ENCODE measurements around the gene TPP1. TPM values are rescaled to one million over a fixed set of nuclear protein-coding genes. Genes with fewer than 3 reads are reported as not detected.

Gene TPP1
- total RNA-seq, 4 donors from 2014 or later: 15.4 to 34.9 (median 27.8) TPM

DNA sequence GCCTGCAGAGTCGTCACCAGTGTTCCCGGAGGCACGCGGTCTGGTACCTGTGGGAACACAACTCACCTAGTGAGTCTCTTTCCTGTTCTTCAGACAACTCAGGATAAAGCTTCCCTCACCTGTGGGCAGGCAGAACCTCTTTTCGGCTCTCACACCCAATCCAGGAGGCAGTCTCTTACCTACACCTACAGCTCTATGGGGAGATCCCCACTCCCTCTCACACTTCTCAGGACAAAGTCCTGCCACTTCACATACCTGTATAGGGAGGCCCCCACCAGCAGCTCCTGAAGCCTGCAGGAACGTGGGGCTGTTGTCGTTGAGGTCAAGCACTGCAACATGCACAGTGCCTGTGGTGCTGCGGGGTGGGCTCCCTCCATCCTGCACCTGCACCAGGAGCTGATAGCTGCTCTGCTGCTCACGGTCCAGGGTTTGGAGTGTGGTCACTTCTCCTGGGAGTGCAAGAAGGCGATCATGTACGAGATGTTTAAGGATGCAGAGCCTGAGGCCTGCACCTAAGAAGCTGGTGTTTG lies 12.2 kb upstream of the TPP1 start:
- intact Hi-C loops (cut with DNase I): no loop called here
- Histone ChIP-seq H3K4me1 (peaks cover 7 to 44% (median 10%) of the 10 kb centered on the region in 3 donors), H3K27me3 (peaks cover 0 to 34% (median 0%) of the 10 kb centered on the region in 4 donors), H3K36me3 (peaks cover 0 to 56% (median 0%) of the 10 kb centered on the region in 3 donors), H3K27ac (no peak overlapping the region), H3K9me3 (no peaks in the 10 kb centered on the region), H3K4me3 (no peak overlapping the region)
- no peak for TF ChIP-seq POLR2A (IDR thresholded peaks at IDR 0.05)
- TF ChIP-seq, protein P1, sequence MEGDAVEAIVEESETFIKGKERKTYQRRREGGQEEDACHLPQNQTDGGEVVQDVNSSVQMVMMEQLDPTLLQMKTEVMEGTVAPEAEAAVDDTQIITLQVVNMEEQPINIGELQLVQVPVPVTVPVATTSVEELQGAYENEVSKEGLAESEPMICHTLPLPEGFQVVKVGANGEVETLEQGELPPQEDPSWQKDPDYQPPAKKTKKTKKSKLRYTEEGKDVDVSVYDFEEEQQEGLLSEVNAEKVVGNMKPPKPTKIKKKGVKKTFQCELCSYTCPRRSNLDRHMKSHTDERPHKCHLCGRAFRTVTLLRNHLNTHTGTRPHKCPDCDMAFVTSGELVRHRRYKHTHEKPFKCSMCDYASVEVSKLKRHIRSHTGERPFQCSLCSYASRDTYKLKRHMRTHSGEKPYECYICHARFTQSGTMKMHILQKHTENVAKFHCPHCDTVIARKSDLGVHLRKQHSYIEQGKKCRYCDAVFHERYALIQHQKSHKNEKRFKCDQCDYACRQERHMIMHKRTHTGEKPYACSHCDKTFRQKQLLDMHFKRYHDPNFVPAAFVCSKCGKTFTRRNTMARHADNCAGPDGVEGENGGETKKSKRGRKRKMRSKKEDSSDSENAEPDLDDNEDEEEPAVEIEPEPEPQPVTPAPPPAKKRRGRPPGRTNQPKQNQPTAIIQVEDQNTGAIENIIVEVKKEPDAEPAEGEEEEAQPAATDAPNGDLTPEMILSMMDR (IDR thresholded peaks at IDR 0.05): no peak
- WGBS, 2 donors: 72 to 89% methylated on average over 5 to 11 of the region's 11 CpGs
- no peak for DNase-seq

DNA sequence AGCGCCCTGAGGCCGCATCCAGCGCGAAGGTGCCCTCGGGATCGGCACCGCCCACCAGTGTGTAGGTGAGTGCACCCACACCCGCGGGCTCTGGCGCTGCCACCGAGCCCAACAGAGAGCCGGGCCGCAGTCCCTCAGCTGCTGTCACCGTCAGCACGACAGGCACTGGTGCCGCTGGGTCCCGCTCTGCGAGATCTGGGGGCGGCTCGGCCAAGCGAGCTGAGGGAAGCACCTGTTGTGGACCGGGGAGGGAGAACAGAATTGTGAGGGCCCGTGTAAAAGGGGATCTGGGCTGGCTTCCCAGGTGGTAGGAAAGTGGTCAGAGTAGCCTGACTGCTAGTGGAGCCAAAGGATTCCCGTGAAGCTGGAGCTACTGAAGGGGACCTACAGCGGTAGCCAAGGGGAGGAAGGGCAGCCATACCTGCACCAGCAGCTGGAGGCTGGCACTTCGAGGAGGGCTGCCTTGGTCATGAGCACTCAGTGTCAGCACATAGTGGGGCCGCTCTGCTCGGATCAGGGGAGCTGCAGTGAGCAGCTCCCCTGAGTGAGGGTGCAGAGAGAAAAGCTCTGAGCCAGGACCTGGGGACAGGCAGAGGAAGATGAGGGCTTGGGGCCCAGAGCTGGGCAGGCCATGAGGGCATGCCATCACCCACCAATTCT lies 11.5 kb upstream of the TPP1 start:
- intact Hi-C loops (cut with DNase I): no loop called here
- Histone ChIP-seq H3K9me3 (no peaks in the 10 kb centered on the region), H3K4me1 (peaks cover under 1 to 37% (median 3%) of the 10 kb centered on the region in 3 donors), H3K27me3 (peaks cover 0 to 34% (median 0%) of the 10 kb centered on the region in 4 donors), H3K36me3 (peaks cover 0 to 63% (median 0%) of the 10 kb centered on the region in 3 donors), H3K27ac (no peak overlapping the region), H3K4me3 (peak overlapping the region in 3 of 4 donors; percentile 12 to 53 (median 35))
- 40 to 57% methylated on average over 6 to 11 of the region's 28 CpGs for WGBS, 2 donors
- TF ChIP-seq POLR2A (IDR thresholded peaks at IDR 0.05): no peak
- TF ChIP-seq, protein P1 (IDR thresholded peaks at IDR 0.05): no peak
- DNase-seq: no peak

DNA sequence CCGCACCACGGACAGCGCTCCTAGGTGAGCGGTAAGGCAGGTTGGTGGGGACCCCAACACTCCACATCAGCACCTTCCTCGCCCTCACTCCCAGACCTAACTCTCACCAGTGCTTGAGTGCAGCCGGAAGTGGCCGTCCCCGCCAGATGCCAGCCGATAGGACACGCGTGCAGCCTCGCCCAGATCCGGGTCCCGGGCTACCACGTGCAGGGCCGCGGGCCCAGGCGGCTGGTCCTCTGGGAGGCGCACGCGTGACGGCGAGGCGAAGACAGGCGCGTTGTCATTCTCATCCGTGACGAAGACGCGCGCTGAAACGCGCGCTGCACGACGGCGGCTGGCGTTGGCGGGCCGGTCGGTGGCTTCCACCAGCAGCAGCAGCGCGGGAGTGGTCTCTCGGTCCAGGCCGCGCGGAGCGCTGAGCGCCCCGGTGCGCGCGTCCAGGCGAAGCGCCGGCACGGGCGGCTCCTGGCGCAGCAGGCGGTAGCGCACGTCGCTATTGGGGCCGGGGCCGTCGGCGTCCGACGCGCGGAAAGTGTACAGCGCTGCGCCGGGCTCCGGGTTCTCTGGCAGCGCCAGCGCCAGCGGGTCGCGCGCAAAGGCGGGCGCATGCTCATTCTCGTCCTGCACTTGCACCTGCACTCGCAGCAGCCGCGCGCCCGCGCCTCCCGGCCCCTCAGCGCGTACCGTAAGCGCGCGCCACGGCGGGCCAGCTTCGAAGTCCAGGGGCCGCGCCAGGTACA lies 10.8 kb upstream of the TPP1 start:
- 100% methylated on average over 3 of the region's 102 CpGs; no CpG with 5 or more reads in 1 of the 2 donors for WGBS, 2 donors
- Histone ChIP-seq H3K36me3 (peaks cover 0 to 70% (median 0%) of the 10 kb centered on the region in 3 donors), H3K4me3 (peak overlapping the region in 3 of 4 donors; percentile 12 to 53 (median 35)), H3K4me1 (peaks cover 0 to 30% (median 0%) of the 10 kb centered on the region in 3 donors), H3K27ac (no peak overlapping the region), H3K27me3 (peaks cover 0 to 34% (median 0%) of the 10 kb centered on the region in 4 donors), H3K9me3 (no peaks in the 10 kb centered on the region)
- no peak for DNase-seq
- TF ChIP-seq POLR2A (IDR thresholded peaks at IDR 0.05): no peak
- TF ChIP-seq, protein P1 (IDR thresholded peaks at IDR 0.05): no peak
- intact Hi-C loops (cut with DNase I): no loop called here

DNA sequence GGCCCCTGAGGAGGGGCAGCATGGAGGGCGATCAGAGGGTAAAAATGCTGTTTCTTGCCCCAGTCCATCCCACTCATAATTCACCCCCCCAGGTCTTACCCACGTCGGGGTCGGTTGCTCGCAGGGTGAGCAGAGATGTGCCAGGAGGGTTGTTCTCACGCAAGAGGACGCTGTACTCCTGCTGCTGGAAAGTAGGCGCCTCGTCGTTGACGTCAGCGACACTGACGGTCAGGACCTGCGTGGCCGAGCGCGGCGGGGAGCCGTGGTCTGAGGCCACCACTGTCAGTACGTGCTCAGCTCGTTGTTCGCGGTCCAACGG lies 10.3 kb upstream of the TPP1 start:
- H3K36me3 ChIP-seq: peaks cover 0 to 74% (median 0%) of the 10 kb centered on the region in 3 donors

More for the DNA sequence above, 10.3 kb upstream of the TPP1 start:
- 88 to 100% methylated on average over 1 to 4 of the region's 24 CpGs for WGBS, 2 donors
- Histone ChIP-seq H3K4me3 (no peak overlapping the region), H3K27me3 (peaks cover 0 to 34% (median 0%) of the 10 kb centered on the region in 4 donors), H3K9me3 (no peaks in the 10 kb centered on the region), H3K27ac (no peak overlapping the region), H3K4me1 (peaks cover 0 to 25% (median 0%) of the 10 kb centered on the region in 3 donors)
- no peak for DNase-seq
- TF ChIP-seq, protein P1 (IDR thresholded peaks at IDR 0.05): no peak
- no peak for TF ChIP-seq POLR2A (IDR thresholded peaks at IDR 0.05)
- intact Hi-C loops (cut with DNase I): no loop called here
